GM12878 (cell line): ENCODE measurements around the gene COX6A2. TPM values are rescaled to one million over a fixed set of nuclear protein-coding genes. Genes with fewer than 3 reads are reported as not detected.

Experiments
- CBFB ChIP-seq: IDR thresholded peaks from 2 replicates; pipeline ENCODE4 v1.6.1; 2016; ENCODE audit warnings: antibody characterized with exemption, low read depth
- E4F1 ChIP-seq: fragments of 450-650 bp; IDR thresholded peaks from 2 replicates; pipeline ENCODE4 v1.6.1; 2018; ENCODE audit warnings: borderline replicate concordance, mild to moderate bottlenecking; ENCODE audit not compliant: partially characterized antibody
- ELK1 ChIP-seq: IDR thresholded peaks from 2 replicates; pipeline ENCODE4 v1.6.1; 2012; ENCODE audit warnings: low read depth, low read length, improper control_type of control experiment
- NKRF ChIP-seq: fragments of 450-650 bp; conservative IDR thresholded peaks from 2 replicates; pipeline ENCODE4 v1.6.1; 2017; ENCODE audit warnings: mild to moderate bottlenecking, moderate library complexity
- NR2C2 ChIP-seq: IDR thresholded peaks from 2 replicates; pipeline ENCODE4 v1.6.1; 2011; ENCODE audit warnings: borderline replicate concordance, low read depth; ENCODE audit not compliant: control insufficient read depth, insufficient read length
- RUNX3 ChIP-seq: IDR thresholded peaks from 2 replicates; pipeline ENCODE4 v1.6.1; 2012; ENCODE audit warnings: low read length, inconsistent platforms
- SUZ12 ChIP-seq: fragments of 200-600 bp; sonication (generic); IDR thresholded peaks from one replicate; pipeline ENCODE4 v1.6.1; 2018; ENCODE audit warnings: antibody characterized with exemption, mild to moderate bottlenecking; ENCODE audit not compliant: unreplicated experiment
- TCF12 ChIP-seq: IDR thresholded peaks from 2 replicates; pipeline ENCODE4 v1.6.1; 2011; ENCODE audit warnings: low read depth, mild to moderate bottlenecking, low read length
- ZSCAN29 ChIP-seq: fragments of 450-650 bp; IDR thresholded peaks from 2 replicates; pipeline ENCODE4 v1.6.1; 2017; ENCODE audit warnings: mild to moderate bottlenecking, moderate library complexity
- ZZZ3 ChIP-seq: IDR thresholded peaks from 2 replicates; pipeline ENCODE4 v1.6.1; 2011; ENCODE audit warnings: low read depth; ENCODE audit not compliant: control insufficient read depth, insufficient read length
- polyA plus RNA-seq, 11 experiments: library from polyadenylated mRNA; depleted of rRNA in 4 of 11; unstranded in 6 of 11; stranded (reverse) in 5 of 11; fragments of >200 nt; fragmentation: Nextera tagmentation in 4 of 11; fragmentation: Illumina TruSeq in 1 of 11; extraction: Ambion mirVana in 4 of 11; extraction: Trizol in 1 of 11; gene quantifications; 1 replicate in 1 of 11; 2 replicates in 10 of 11; pipeline versions ENCODE4 v1.2.1 to v1.2.3, GENCODE V29; 2011 to 2016; ENCODE audit warnings: inconsistent platforms in 2 of 11, missing spikeins in 2 of 11, low read depth in 1 of 11
- total RNA-seq, 4 experiments: library from RNA; depleted of rRNA in 3 of 4; stranded (reverse); fragments of >200 nt in 3 of 4; fragmentation: Illumina TruSeq in 1 of 4; extraction: Trizol in 1 of 4; gene quantifications; 2 replicates each; pipeline versions ENCODE4 v1.2.1 to v1.2.3, GENCODE V29; 2013 to 2021

Gene COX6A2
- total and polyA plus RNA-seq, 10 of the 15 experiments (the other 5 are each of a cell fraction or from before 2014, with no cell fraction given), result not detected

GRCh38 chr16:31458844-31459686 lies 30.9 kb upstream of the COX6A2 start, which contains the start of gene ARMC5 (continued):
- TF ChIP-seq ZSCAN29, result no peak
- TF ChIP-seq SUZ12, result no peak
- TF ChIP-seq NR2C2, result no peak
- TF ChIP-seq CBFB, result peak; percentile 37; the same call in 1 of the 2 replicates
- TF ChIP-seq NKRF, result no peak; the same call in none of the 2 replicates
- peak; percentile 85 for TF ChIP-seq RUNX3
- peak; percentile 81 for TF ChIP-seq ELK1
- no peak for TF ChIP-seq ZZZ3
- peak; percentile 88 for TF ChIP-seq E4F1
- TF ChIP-seq TCF12, result 0 out of 2 replicates have a peak, but pooled peaks have one; percentile 31
